HG02678 (cell line): ENCODE data around the gene TEX52.

Source experiments
- ATAC-seq: cut with Tn5 transposase; IDR thresholded peaks from one replicate; pipeline ENCODE4 v1.9.1; 2021; ENCODE audit warnings: mild to moderate bottlenecking, moderate library complexity; ENCODE audit not compliant: unreplicated experiment

Gene TEX52

DNA sequence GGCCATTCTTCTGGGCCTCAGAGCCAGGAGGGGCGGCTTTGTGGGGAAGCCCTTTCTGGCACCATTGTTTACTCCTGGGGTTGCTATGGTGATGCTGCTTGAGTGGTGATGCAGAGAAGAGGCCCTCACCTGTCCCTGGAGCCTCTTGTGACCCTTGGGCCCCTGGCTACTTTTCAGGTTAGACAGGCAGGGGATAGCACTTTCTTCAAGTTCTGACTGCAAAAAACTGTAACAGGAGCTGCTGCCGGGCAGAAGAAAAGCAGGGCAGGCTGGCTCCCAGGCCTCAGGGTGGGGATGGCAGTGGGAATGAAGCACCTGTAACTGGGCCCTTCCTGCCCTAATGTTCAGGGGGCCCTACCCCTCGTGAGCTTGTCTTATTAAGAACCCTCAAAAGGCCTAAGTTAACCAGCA, at the start of gene TEX52:
Gene TEX52 (minus strand): TSS at position 19 of the 411 bp plus-strand sequence. CDS start 13 bp downstream, at position 6.
- no peak for ATAC-seq

GRCh38 chr12:2904260-2904659, 47.4 kb upstream of the TEX52 start:
- ATAC-seq = no peak

- ATAC-seq = no peak
Measured at GRCh38 chr12:2902272-2902880, 45.5 kb upstream of the TEX52 start.

DNA sequence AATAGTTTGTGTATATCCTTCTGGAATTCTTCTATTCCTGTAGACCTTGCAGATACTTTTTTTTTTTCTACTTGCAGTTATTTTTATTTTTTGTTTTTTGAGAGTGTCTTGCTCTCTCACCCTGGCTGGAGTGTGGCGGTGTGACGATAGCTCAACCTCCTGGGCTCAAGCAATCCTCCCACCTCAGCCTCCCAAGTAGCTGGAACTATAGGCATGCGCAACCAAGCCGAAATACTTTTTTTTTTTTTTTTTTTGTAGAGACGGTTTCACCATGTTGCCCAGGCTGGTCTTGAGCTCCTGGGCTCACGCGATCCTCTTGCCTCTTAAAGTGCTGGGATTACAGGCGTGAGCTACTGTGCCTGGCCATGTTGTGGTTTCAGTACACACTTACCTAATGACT, 43.8 kb upstream of the TEX52 start:
- no peak for ATAC-seq

GRCh38 chr12:2897418-2897817, 40.6 kb upstream of the TEX52 start:
- no peak for ATAC-seq

DNA sequence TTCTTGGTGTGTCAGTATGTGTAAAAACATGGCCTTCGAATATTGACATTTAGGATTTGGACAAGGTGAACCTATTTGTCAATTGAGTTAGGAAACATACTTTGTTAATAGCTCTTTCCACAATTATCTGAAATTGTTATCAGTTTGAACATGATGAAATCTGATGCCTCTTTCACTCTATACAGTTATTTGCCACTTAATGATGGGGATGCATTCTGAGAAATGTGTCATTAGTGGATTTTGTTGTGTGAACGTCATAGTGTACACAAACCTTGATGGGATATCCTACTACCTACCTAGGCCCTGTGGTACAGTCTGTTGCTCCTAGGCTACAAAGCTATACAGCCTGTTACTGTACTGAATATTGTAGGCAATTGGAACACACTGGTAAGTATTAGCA, 38.7 kb upstream of the TEX52 start:
- ATAC-seq = no peak

- ATAC-seq = no peak
Measured at GRCh38 chr12:2895051-2895451, 38.2 kb upstream of the TEX52 start.

DNA sequence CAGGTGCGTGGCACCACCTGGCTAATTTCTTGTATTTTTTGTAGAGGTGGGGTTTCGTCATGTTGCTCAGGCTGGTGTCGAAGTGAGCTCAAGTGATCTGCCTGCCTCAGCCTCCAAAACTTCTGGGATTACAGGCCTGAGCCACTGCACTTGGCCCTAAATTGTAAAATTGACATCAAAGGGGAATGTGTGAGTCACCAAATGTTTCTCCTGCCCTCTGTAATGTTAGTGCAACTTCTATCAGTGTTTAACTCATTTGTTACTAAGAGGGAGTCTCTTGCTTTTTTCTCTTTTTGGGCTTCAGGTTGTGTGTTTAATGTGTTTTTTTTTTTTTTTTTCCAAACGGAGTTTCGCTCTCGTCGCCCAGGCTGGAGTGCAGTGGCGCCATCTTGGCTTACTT, 36.2 kb upstream of the TEX52 start:
- no peak for ATAC-seq

- ATAC-seq = no peak
Measured at GRCh38 chr12:2892246-2892645, 35.4 kb upstream of the TEX52 start.

- peak; percentile 18 for ATAC-seq
Measured at GRCh38 chr12:2891240-2892053, 34.6 kb upstream of the TEX52 start.

DNA sequence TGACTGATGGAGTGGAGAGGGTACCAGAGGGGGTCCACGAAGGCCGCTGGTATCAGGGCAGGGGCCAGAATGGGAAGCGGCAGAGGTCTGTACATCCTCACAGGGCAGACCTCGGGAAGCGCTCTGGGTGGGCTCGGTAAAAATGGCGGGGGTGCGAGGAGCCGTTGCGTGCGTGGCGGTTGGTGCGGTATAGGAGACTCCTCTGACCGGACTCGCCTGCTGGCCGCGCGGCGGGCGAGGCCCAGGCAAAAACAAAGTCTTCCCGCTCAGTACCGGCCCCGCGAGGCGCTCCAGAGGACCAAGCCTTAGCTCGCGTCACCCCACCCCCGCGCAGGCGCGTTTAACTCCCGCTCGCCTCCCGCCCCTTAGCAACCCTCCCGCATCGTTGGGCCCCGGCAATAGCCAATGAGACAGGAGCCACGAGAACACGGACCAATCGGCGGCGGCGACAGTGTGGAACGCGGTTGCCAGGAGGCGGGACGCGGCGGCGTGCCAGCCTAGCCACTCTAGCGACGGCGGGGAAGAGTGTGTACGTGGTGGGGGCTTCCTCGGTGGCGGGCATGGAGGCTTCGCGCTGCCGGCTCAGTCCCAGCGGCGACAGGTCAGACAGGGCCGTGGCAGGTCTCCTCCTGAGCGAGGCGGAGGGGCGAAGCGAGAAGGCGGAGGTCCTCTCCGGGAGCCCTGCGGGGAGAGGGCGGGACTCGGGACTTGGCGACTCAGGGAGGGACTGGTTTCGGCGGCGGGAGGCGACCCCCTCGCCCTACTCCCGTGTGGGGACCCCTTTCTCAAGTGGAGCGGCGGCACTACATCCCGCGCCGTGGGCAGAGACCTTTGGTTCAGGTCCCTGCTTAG, 33.8 kb upstream of the TEX52 start, which contains the start of gene TULP3:
Gene TULP3 (plus strand): TSS at position 504 of the 852 bp plus-strand sequence. CDS start 57 bp downstream, at position 561.
- ATAC-seq = peak; percentile 99

- no peak for ATAC-seq
Measured at GRCh38 chr12:2890001-2890387, 33.2 kb upstream of the TEX52 start.

GRCh38 chr12:2886768-2887450, 30.1 kb upstream of the TEX52 start:
- ATAC-seq = no peak

- no peak for ATAC-seq
Measured at GRCh38 chr12:2884810-2885209, 28.0 kb upstream of the TEX52 start.

GRCh38 chr12:2879853-2880252, 23.0 kb upstream of the TEX52 start:
- ATAC-seq = no peak

DNA sequence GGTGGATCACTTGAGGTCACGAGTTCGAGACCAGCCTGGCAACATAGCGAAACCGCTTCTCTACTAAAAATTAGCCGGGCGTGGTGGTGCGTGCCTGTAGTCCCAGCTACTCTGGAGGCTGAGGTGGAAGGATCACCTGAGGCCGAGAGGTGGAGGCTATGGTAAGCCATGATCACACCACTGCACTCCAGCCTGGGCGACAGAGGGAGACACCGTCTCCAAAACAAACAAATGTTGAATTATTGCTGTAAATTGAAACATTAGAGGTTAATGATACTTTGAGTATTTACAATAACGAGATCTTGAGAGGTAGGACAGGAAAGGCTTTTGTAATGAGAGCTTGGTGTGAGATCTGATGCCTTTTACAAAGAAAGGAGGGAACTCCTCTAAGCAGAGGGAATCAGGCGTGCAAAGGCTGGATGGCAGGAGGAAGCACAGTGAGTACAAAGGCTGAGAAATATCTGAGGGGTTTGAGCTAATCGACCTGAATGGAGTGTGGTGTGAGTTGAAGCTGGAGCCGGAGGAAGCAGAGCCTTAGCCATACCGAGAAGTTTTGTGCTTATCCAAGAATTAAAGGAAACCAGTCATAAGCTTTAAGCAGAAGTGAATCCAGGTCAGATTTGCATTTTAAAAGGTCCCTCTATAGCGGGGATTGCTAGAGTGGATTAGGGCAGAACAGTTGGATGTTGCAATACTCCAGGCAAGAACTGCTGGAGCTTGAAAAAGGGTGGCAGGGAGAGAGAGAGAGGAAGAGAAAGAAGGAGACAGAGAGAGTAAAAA, 21.3 kb upstream of the TEX52 start:
- no peak for ATAC-seq

- ATAC-seq = peak; percentile 88
Measured at GRCh38 chr12:2877047-2877952, 20.5 kb upstream of the TEX52 start, which contains the start of the genes FOXM1 and RHNO1. TSS of gene FOXM1 (minus strand) at chr12:2877174. CDS start at chr12:2874478, 2,696 bp downstream. TSS of gene RHNO1 (plus strand) at chr12:2877223. CDS start at chr12:2885367, 8,144 bp downstream.

- peak; percentile 41 for ATAC-seq
Measured at GRCh38 chr12:2876431-2877046, 19.7 kb upstream of the TEX52 start.
